K562 (cell line): Measurements from ENCODE around the gene C2CD4D. TPM values are rescaled to one million over a fixed set of nuclear protein-coding genes. Genes with fewer than 3 reads are reported as not detected.

Experiments used
- ARID1B ChIP-seq: fragments of 450-650 bp; IDR thresholded peaks from 2 replicates; pipeline ENCODE4 v1.6.1; 2016; ENCODE audit warnings: antibody characterized with exemption, mild to moderate bottlenecking, inconsistent platforms
- ARNT ChIP-seq, 2 experiments: fragments of 450-650 bp; IDR thresholded peaks; 2 replicates each; pipeline ENCODE4 v1.6.1; 2016; ENCODE audit warnings: mild to moderate bottlenecking in 1 of 2
- E2F4 ChIP-seq: sonication (generic); formaldehyde crosslinking; IDR thresholded peaks from 2 replicates; pipeline ENCODE4 v1.8.0; 2022; ENCODE audit warnings: mild to moderate bottlenecking, low read depth, missing genetic modification reagents
- ELF2 ChIP-seq: fragments of 250-450 bp; sonication (Bioruptor Pico); IDR thresholded peaks from 2 replicates; pipeline ENCODE4 v1.5.0; 2021; ENCODE audit warnings: mild to moderate bottlenecking
- FOXK2 ChIP-seq, 2 experiments: fragments of 450-650 bp; IDR thresholded peaks in 1 of 2; conservative IDR thresholded peaks in 1 of 2; 2 replicates each; pipeline ENCODE4 v1.6.1; 2016; ENCODE audit warnings: low read depth in 2 of 2, mild to moderate bottlenecking in 1 of 2
- FOXO4 ChIP-seq: fragments of 450-650 bp; formaldehyde crosslinking; IDR thresholded peaks from 2 replicates; pipeline ENCODE4 v1.4.0; 2020; ENCODE audit warnings: mild to moderate bottlenecking, moderate library complexity
- FOXP1 ChIP-seq: sonication (generic); formaldehyde crosslinking; IDR thresholded peaks from 2 replicates; pipeline ENCODE4 v1.8.0; 2022; ENCODE audit warnings: mild to moderate bottlenecking, missing genetic modification reagents
- HEY1 ChIP-seq: fragments of 250-450 bp; sonication (Bioruptor Pico); IDR thresholded peaks from 2 replicates; pipeline ENCODE4 v1.5.0; 2020; ENCODE audit warnings: mild to moderate bottlenecking, moderate library complexity, borderline replicate concordance
- MAFG ChIP-seq: fragments of 450-650 bp; conservative IDR thresholded peaks from 2 replicates; pipeline ENCODE4 v1.6.1; 2016; ENCODE audit warnings: missing genetic modification characterization, missing compliant biosample characterization
- MED1 ChIP-seq: sonication (generic); formaldehyde crosslinking; IDR thresholded peaks from 2 replicates; pipeline ENCODE4 v1.8.1; 2023; ENCODE audit warnings: missing genetic modification reagents, borderline replicate concordance
- MTA2 ChIP-seq: fragments of 450-650 bp; IDR thresholded peaks from 2 replicates; pipeline ENCODE4 v1.6.1; 2016; ENCODE audit warnings: low read depth
- PHF8 ChIP-seq: fragments of 200-600 bp; sonication (generic); IDR thresholded peaks from 2 replicates; pipeline ENCODE4 v1.6.1; 2012; ENCODE audit warnings: mixed run types, mild to moderate bottlenecking, inconsistent platforms, low read length, moderate library complexity, borderline replicate concordance
- RBBP5 ChIP-seq: fragments of 200-600 bp; sonication (generic); IDR thresholded peaks from 2 replicates; pipeline ENCODE4 v1.6.1; 2012; ENCODE audit warnings: borderline replicate concordance, mild to moderate bottlenecking, low read length, control low read depth, inconsistent platforms; ENCODE audit not compliant: insufficient read depth, poor library complexity, severe bottlenecking
- RBM39 ChIP-seq: fragments of 200-400 bp; formaldehyde crosslinking; optimal IDR thresholded peaks from 2 replicates; pipeline ENCODE3; 2018; ENCODE audit warnings: low read depth, low read length
- SMAD3 ChIP-seq: fragments of 450-650 bp; formaldehyde crosslinking; conservative IDR thresholded peaks from 2 replicates; pipeline ENCODE4 v1.4.0; 2020; ENCODE audit warnings: mild to moderate bottlenecking
- TAL1 ChIP-seq: fragments of 450-650 bp; IDR thresholded peaks from 2 replicates; pipeline ENCODE4 v1.6.1; 2016; ENCODE audit warnings: mild to moderate bottlenecking
- TCF7 ChIP-seq: sonication (generic); IDR thresholded peaks from 2 replicates; pipeline ENCODE4 v1.6.1; 2016; ENCODE audit warnings: antibody characterized with exemption, borderline replicate concordance
- ZNF830 ChIP-seq: fragments of 250-450 bp; sonication (Bioruptor Pico); IDR thresholded peaks from 2 replicates; pipeline ENCODE4 v1.5.0; 2021; ENCODE audit warnings: mild to moderate bottlenecking
- polyA plus RNA-seq, 8 experiments: library from polyadenylated mRNA; depleted of rRNA in 4 of 8; stranded (reverse) in 5 of 8; unstranded in 3 of 8; fragments of >200 nt; fragmentation: Nextera tagmentation in 2 of 8; fragmentation: Illumina TruSeq in 1 of 8; extraction: Ambion mirVana in 2 of 8; extraction: Trizol in 1 of 8; gene quantifications; 2 replicates each; pipeline versions ENCODE4 v1.2.1 to v1.2.3, GENCODE V29; 2011 to 2014; ENCODE audit warnings: inconsistent platforms in 1 of 8, missing spikeins in 1 of 8
- total RNA-seq, 7 experiments: library from RNA; depleted of rRNA in 6 of 7; stranded (reverse); fragments of >200 nt in 6 of 7; fragmentation: Illumina TruSeq in 2 of 7; extraction: Trizol in 2 of 7; gene quantifications; 2 replicates each; pipeline versions ENCODE4 v1.2.1 to v1.2.3, GENCODE V29; 2011 to 2021; ENCODE audit warnings: low replicate concordance in 1 of 7

C2CD4D gene
- total and polyA plus RNA-seq, 9 of the 15 experiments (the other 6 are each of a cell fraction or from before 2014, with no cell fraction given) = not detected

GRCh38 chr1:151862604-151863003 is 23.0 kb upstream of the C2CD4D start (continued):
- TF ChIP-seq RBBP5 = no peak
- no peak for TF ChIP-seq ELF2 (CRISPR knock-in tag)
- no peak for TF ChIP-seq FOXP1 (CRISPR knock-in tag)
- TF ChIP-seq MAFG (tag) = peak; percentile 97
- TF ChIP-seq PHF8 = no peak
- TF ChIP-seq FOXO4 = no peak
- 0 out of 2 replicates have a peak, but pooled peaks have one; percentile 37 for TF ChIP-seq TCF7
- no peak for TF ChIP-seq ARNT (IDR thresholded peaks at IDR 0.05)
- no peak for TF ChIP-seq HEY1 (CRISPR knock-in tag)
- no peak for TF ChIP-seq ARID1B
- no peak for TF ChIP-seq RBM39
- TF ChIP-seq SMAD3 (CRISPR knock-in tag) = no peak
- no peak for TF ChIP-seq MTA2
- TF ChIP-seq MED1 (CRISPR knock-in tag) = no peak
- no peak for TF ChIP-seq FOXK2 (conservative IDR thresholded peaks at IDR 0.05 in 1 of 2, IDR thresholded peaks at IDR 0.05 in 1 of 2; ENCODE audit: low read depth in 2 of 2)
- TF ChIP-seq ZNF830 = no peak
- no peak for TF ChIP-seq TAL1
- TF ChIP-seq E2F4 (CRISPR knock-in tag) = no peak
- TF ChIP-seq, all 486 proteins: peak for 17
